SK-N-SH (cell line): ENCODE results near the gene BGN. TPM values are rescaled to one million over a fixed set of nuclear protein-coding genes. Genes with fewer than 3 reads are reported as not detected.

Experiments used
- CTCF ChIA-PET: fragments of 300-600, 350-600 bp; formaldehyde crosslinking; extraction: SDS; loops from one replicate; lab custom pipeline; 2021; lab: Yijun Ruan, JAX
- POLR2A ChIA-PET: fragments of 350-600 bp; sonication (Branson Sonifier 250); formaldehyde crosslinking; extraction: SDS; loops from one replicate; lab custom pipeline; 2020; ENCODE audit warnings: antibody characterized with exemption, inconsistent platforms; lab: Yijun Ruan, JAX
- DNase-seq: peaks from one replicate; pipeline ENCODE4 v3.0.0; 2012
- H2AFZ ChIP-seq: fragments of 200-600 bp; sonication (generic); 2 replicates; pipeline ENCODE4 v1.8.1; 2016; ENCODE audit warnings: antibody characterized with exemption, mild to moderate bottlenecking, low read depth
- H3F3A ChIP-seq: fragments of 200-600 bp; sonication (generic); replicated peaks from 2 replicates; pipeline ENCODE3; 2016; ENCODE audit warnings: antibody characterized with exemption, mild to moderate bottlenecking; ENCODE audit not compliant: insufficient read depth
- H3K27ac ChIP-seq, 2 experiments: fragments of 200-500 bp in 1 of 2; fragments of 200-600 bp in 1 of 2; sonication (Bioruptor generic) in 1 of 2; sonication (generic), shearing (Covaris generic) in 1 of 2; 2 replicates each; pipeline versions ENCODE4 v1.5.1 to v1.6.1; 2014 to 2016; ENCODE audit warnings: low read depth in 2 of 2, inconsistent platforms in 1 of 2, low read length in 1 of 2, mild to moderate bottlenecking in 1 of 2, mixed read lengths in 1 of 2
- H3K27me3 ChIP-seq: fragments of 200-600 bp; sonication (generic), shearing (Covaris generic); 2 replicates; pipeline ENCODE4 v1.6.1; 2016; ENCODE audit warnings: mixed run types; ENCODE audit not compliant: insufficient read depth
- H3K36me3 ChIP-seq, 2 experiments: fragments of 200-500 bp in 1 of 2; fragments of 200-600 bp in 1 of 2; sonication (Bioruptor generic) in 1 of 2; sonication (generic) in 1 of 2; replicated peaks in 1 of 2; 2 replicates each; pipeline versions ENCODE3 to v1.5.1; 2014 to 2016; ENCODE audit warnings: low read length in 1 of 2, mild to moderate bottlenecking in 1 of 2; ENCODE audit not compliant: insufficient read depth in 2 of 2, control insufficient read depth in 1 of 2
- H3K4me1 ChIP-seq, 2 experiments: fragments of 200-500 bp in 1 of 2; fragments of 200-600 bp in 1 of 2; sonication (Bioruptor generic) in 1 of 2; sonication (generic), shearing (Covaris generic) in 1 of 2; 2 replicates each; pipeline versions ENCODE4 v1.5.1 to v1.6.1; 2014 to 2016; ENCODE audit warnings: low read depth in 1 of 2, low read length in 1 of 2, mixed run types in 1 of 2; ENCODE audit not compliant: insufficient read depth in 2 of 2, control insufficient read depth in 1 of 2
- H3K4me2 ChIP-seq: fragments of 200-600 bp; sonication (generic), shearing (Covaris generic); 2 replicates; pipeline ENCODE4 v1.6.1; 2017; ENCODE audit warnings: mixed run types
- H3K4me3 ChIP-seq, 2 experiments: fragments of 200-500 bp in 1 of 2; fragments of 200-600 bp in 1 of 2; sonication (Bioruptor generic) in 1 of 2; sonication (generic), shearing (Covaris generic) in 1 of 2; 2 replicates each; pipeline versions ENCODE4 v1.5.1 to v1.8.1; 2014 to 2016; ENCODE audit warnings: low read depth in 2 of 2, inconsistent platforms in 1 of 2, low read length in 1 of 2, mild to moderate bottlenecking in 1 of 2, mixed read lengths in 1 of 2, moderate library complexity in 1 of 2
- H3K79me2 ChIP-seq: fragments of 200-600 bp; sonication (generic); 2 replicates; pipeline ENCODE4 v1.8.1; 2017; ENCODE audit warnings: mild to moderate bottlenecking; ENCODE audit not compliant: insufficient read depth
- H3K9ac ChIP-seq: fragments of 200-600 bp; sonication (generic); 2 replicates; pipeline ENCODE4 v1.6.1; 2017; ENCODE audit warnings: mixed run types
- H3K9me2 ChIP-seq: fragments of 200-600 bp; sonication (generic); 2 replicates; pipeline ENCODE4 v1.6.1; 2017; ENCODE audit warnings: mixed run types
- H3K9me3 ChIP-seq: fragments of 200-600 bp; sonication (generic); 2 replicates; pipeline ENCODE4 v1.6.1; 2017; ENCODE audit warnings: mixed run types, mild to moderate bottlenecking, moderate library complexity
- H4K20me1 ChIP-seq: fragments of 200-600 bp; sonication (generic); 2 replicates; pipeline ENCODE4 v1.6.1; 2017; ENCODE audit warnings: mild to moderate bottlenecking, mixed run types; ENCODE audit not compliant: insufficient read depth
- CHD2 ChIP-seq: fragments of 150-350 bp; IDR thresholded peaks from 2 replicates; pipeline ENCODE4 v1.6.1; 2018; ENCODE audit warnings: low read length; ENCODE audit not compliant: partially characterized antibody
- FOXJ3 ChIP-seq: sonication (generic); formaldehyde crosslinking; IDR thresholded peaks from 2 replicates; pipeline ENCODE4 v1.5.1; 2020; ENCODE audit warnings: mild to moderate bottlenecking, missing genetic modification reagents
- FOXM1 ChIP-seq: IDR thresholded peaks from 2 replicates; pipeline ENCODE4 v1.4.0; 2012; ENCODE audit warnings: low read depth, mild to moderate bottlenecking
- JUND ChIP-seq: IDR thresholded peaks from 2 replicates; pipeline ENCODE4 v1.4.0; 2012
- MXI1 ChIP-seq: IDR thresholded peaks from 2 replicates; pipeline ENCODE4 v1.6.1; 2012; ENCODE audit warnings: mild to moderate bottlenecking, low read depth, low read length, improper control_type of control experiment
- NRF1 ChIP-seq: IDR thresholded peaks from 2 replicates; pipeline ENCODE4 v1.6.1; 2012; ENCODE audit warnings: low read depth, mild to moderate bottlenecking, low read length
- RAD21 ChIP-seq: IDR thresholded peaks from 2 replicates; pipeline ENCODE4 v1.6.1; 2012; ENCODE audit warnings: mild to moderate bottlenecking, low read length
- TEAD4 ChIP-seq: IDR thresholded peaks from 2 replicates; pipeline ENCODE4 v1.4.0; 2012; ENCODE audit warnings: mild to moderate bottlenecking, borderline replicate concordance; ENCODE audit not compliant: insufficient read depth
- WGBS: methylation state at CpG from one replicate; pipeline ENCODE4 v1.1.6; 2017; ENCODE audit warnings: low lambda C conversion rate; 5-methylcytosine and 5-hydroxymethylcytosine counted together
- polyA plus RNA-seq, 3 experiments: library from polyadenylated mRNA; depleted of rRNA; stranded (reverse); fragments of >200 nt; gene quantifications; 2 replicates each; pipeline ENCODE4 v1.2.3, GENCODE V29; 2012
- TF ChIP-seq, protein P1 (sequence below): IDR thresholded peaks from 2 replicates; pipeline ENCODE4 v1.4.0; 2012; ENCODE audit warnings: low read depth
- TF ChIP-seq, protein P2 (sequence below): IDR thresholded peaks from 2 replicates; pipeline ENCODE4 v1.4.0; 2012; ENCODE audit warnings: low read depth, borderline replicate concordance
- TF ChIP-seq, protein P3 (sequence below): IDR thresholded peaks from 2 replicates; pipeline ENCODE4 v1.6.1; 2012; ENCODE audit warnings: mild to moderate bottlenecking, low read depth, low read length, moderate library complexity
- TF ChIP-seq, protein P4 (sequence below): fragments of 150-350 bp; IDR thresholded peaks from 2 replicates; pipeline ENCODE4 v1.6.1; 2016; ENCODE audit warnings: mild to moderate bottlenecking, low read depth, low read length

Gene BGN
- polyA plus RNA-seq, 1 of the 3 experiments (the other 2 are of a cell fraction) = 28.9 TPM

DNA sequence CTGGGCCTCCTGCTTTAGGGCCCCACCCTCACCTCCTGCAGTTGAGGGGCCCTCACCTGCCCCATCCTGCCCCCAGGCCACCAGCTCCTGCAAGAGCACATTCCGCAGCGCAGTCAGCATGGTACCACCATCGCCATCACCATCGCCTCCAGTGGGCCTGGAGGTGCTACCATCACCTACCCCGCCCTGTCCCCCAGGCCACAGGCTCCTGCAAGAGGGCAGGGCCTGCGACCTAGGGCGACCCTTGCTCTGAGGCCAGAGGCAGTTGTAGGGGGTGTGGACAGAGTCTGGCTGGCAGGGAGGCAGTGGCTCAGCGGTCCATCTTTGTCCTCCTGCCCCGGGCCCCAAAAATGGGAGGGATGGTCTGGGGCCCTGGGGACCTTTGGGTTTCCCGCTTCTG is 20.5 kb upstream of the BGN start:
- ChIA-PET POLR2A (no interaction called here), CTCF (interaction anchor here (1.0 to 11.6 kb wide), 6 partner anchors 13 to 194 kb away, joined by 3 to 203 read pairs (median 18); partner anchors contain the start of gene BGN)
- Histone ChIP-seq H3K4me2 (no peak overlapping the region), H2AFZ (no peak overlapping the region), H3K79me2 (peaks cover 7% of the 10 kb centered on the region), H3K36me3 (no peaks in the 10 kb centered on the region), H3K4me1 (peaks cover 21 to 37% of the 10 kb centered on the region in 2 experiments; a peak in 3 of 4 replicates), H3K9me3 (no peaks in the 10 kb centered on the region), H3K27me3 (no peaks in the 10 kb centered on the region), H4K20me1 (no peaks in the 10 kb centered on the region), H3K9me2 (no peaks in the 10 kb centered on the region), H3K9ac (no peak overlapping the region), H3K4me3 (no peak overlapping the region), H3K27ac (no peak overlapping the region; a peak in 1 of 4 replicates), H3F3A (no peaks in the 10 kb centered on the region)
- no peak for DNase-seq
- WGBS = 82% methylated on average over 9 of the region's 10 CpGs
- no peak for TF ChIP-seq MXI1
- TF ChIP-seq, protein P1, sequence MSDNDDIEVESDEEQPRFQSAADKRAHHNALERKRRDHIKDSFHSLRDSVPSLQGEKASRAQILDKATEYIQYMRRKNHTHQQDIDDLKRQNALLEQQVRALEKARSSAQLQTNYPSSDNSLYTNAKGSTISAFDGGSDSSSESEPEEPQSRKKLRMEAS = no peak
- TF ChIP-seq FOXM1 = no peak
- TF ChIP-seq, protein P2, sequence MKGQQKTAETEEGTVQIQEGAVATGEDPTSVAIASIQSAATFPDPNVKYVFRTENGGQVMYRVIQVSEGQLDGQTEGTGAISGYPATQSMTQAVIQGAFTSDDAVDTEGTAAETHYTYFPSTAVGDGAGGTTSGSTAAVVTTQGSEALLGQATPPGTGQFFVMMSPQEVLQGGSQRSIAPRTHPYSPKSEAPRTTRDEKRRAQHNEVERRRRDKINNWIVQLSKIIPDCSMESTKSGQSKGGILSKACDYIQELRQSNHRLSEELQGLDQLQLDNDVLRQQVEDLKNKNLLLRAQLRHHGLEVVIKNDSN = no peak
- TF ChIP-seq, protein P3, sequence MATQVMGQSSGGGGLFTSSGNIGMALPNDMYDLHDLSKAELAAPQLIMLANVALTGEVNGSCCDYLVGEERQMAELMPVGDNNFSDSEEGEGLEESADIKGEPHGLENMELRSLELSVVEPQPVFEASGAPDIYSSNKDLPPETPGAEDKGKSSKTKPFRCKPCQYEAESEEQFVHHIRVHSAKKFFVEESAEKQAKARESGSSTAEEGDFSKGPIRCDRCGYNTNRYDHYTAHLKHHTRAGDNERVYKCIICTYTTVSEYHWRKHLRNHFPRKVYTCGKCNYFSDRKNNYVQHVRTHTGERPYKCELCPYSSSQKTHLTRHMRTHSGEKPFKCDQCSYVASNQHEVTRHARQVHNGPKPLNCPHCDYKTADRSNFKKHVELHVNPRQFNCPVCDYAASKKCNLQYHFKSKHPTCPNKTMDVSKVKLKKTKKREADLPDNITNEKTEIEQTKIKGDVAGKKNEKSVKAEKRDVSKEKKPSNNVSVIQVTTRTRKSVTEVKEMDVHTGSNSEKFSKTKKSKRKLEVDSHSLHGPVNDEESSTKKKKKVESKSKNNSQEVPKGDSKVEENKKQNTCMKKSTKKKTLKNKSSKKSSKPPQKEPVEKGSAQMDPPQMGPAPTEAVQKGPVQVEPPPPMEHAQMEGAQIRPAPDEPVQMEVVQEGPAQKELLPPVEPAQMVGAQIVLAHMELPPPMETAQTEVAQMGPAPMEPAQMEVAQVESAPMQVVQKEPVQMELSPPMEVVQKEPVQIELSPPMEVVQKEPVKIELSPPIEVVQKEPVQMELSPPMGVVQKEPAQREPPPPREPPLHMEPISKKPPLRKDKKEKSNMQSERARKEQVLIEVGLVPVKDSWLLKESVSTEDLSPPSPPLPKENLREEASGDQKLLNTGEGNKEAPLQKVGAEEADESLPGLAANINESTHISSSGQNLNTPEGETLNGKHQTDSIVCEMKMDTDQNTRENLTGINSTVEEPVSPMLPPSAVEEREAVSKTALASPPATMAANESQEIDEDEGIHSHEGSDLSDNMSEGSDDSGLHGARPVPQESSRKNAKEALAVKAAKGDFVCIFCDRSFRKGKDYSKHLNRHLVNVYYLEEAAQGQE = no peak
- no peak for TF ChIP-seq FOXJ3
- TF ChIP-seq, protein P4, sequence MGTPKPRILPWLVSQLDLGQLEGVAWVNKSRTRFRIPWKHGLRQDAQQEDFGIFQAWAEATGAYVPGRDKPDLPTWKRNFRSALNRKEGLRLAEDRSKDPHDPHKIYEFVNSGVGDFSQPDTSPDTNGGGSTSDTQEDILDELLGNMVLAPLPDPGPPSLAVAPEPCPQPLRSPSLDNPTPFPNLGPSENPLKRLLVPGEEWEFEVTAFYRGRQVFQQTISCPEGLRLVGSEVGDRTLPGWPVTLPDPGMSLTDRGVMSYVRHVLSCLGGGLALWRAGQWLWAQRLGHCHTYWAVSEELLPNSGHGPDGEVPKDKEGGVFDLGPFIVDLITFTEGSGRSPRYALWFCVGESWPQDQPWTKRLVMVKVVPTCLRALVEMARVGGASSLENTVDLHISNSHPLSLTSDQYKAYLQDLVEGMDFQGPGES = no peak
- no peak for TF ChIP-seq TEAD4
- TF ChIP-seq CHD2 = no peak
- TF ChIP-seq NRF1 = no peak
- no peak for TF ChIP-seq RAD21
- TF ChIP-seq JUND = no peak
